DND-41 (cell line): Measurements from ENCODE around the gene BORCS5.
A peak's percentile ranks its signal among the peaks of the same experiment; 100 is the strongest.

Source experiments
- ATAC-seq: fragments of 200-7000 bp; cut with Tn5 transposase; 3 replicates; pipeline ENCODE4 v1.9.1; 2021; ENCODE audit warnings: low read depth; ENCODE audit not compliant: insufficient read depth
- DNase-seq: peaks from one replicate; pipeline ENCODE4 v3.0.0-alpha.2; 2020
- H2AFZ ChIP-seq: 2 replicates; pipeline ENCODE4 v1.6.0; 2012; ENCODE audit warnings: low read depth, low read length
- H3K27ac ChIP-seq: 2 replicates; pipeline ENCODE4 v1.5.1; 2012; ENCODE audit warnings: low read length, inconsistent platforms
- H3K27me3 ChIP-seq: fragments of 200-600 bp; sonication (generic); 2 replicates; pipeline ENCODE4 v1.6.0; 2012; ENCODE audit warnings: low read length, mild to moderate bottlenecking, inconsistent platforms; ENCODE audit not compliant: insufficient read depth, poor library complexity
- H3K36me3 ChIP-seq: 2 replicates; pipeline ENCODE4 v1.5.1; 2012; ENCODE audit warnings: low read length, inconsistent platforms; ENCODE audit not compliant: insufficient read depth
- H3K4me1 ChIP-seq: 2 replicates; pipeline ENCODE4 v1.5.1; 2012; ENCODE audit warnings: mild to moderate bottlenecking, low read length; ENCODE audit not compliant: insufficient read depth
- H3K4me2 ChIP-seq: 2 replicates; pipeline ENCODE4 v1.6.0; 2012; ENCODE audit warnings: mild to moderate bottlenecking, moderate library complexity, low read length, inconsistent platforms; ENCODE audit not compliant: insufficient read depth
- H3K4me3 ChIP-seq, 2 experiments: fragments of 200-600 bp in 1 of 2; shearing (Covaris generic) in 1 of 2; 2 replicates each; pipeline ENCODE4 v1.5.1; 2012 to 2016; ENCODE audit warnings: inconsistent platforms in 2 of 2, low read length in 2 of 2, mild to moderate bottlenecking in 2 of 2, low read depth in 1 of 2, moderate library complexity in 1 of 2
- H3K79me2 ChIP-seq: 2 replicates; pipeline ENCODE4 v1.6.0; 2012; ENCODE audit warnings: low read length, inconsistent platforms; ENCODE audit not compliant: insufficient read depth
- H3K9ac ChIP-seq: 2 replicates; pipeline ENCODE4 v1.6.0; 2012; ENCODE audit warnings: low read depth, mild to moderate bottlenecking, inconsistent platforms, low read length, moderate library complexity
- H3K9me3 ChIP-seq: 2 replicates; pipeline ENCODE4 v1.5.1; 2012; ENCODE audit warnings: low read length, moderate library complexity, mild to moderate bottlenecking, inconsistent platforms; ENCODE audit not compliant: insufficient read depth, severe bottlenecking
- H4K20me1 ChIP-seq: 2 replicates; pipeline ENCODE4 v1.6.0; 2012; ENCODE audit warnings: low read length; ENCODE audit not compliant: insufficient read depth
- EZH2 ChIP-seq: IDR thresholded peaks from 3 replicates; pipeline ENCODE4 v1.6.1; 2012; ENCODE audit warnings: borderline replicate concordance, low read depth, mild to moderate bottlenecking, moderate library complexity, low read length, inconsistent platforms; ENCODE audit not compliant: severe bottlenecking
- TF ChIP-seq, protein P1 (sequence below): IDR thresholded peaks from 2 replicates; pipeline ENCODE4 v1.5.1; 2012; ENCODE audit warnings: borderline replicate concordance, low read length, moderate library complexity, mild to moderate bottlenecking; ENCODE audit not compliant: poor library complexity, severe bottlenecking; ENCODE audit errors: extremely low read depth

The BORCS5 gene

DNA sequence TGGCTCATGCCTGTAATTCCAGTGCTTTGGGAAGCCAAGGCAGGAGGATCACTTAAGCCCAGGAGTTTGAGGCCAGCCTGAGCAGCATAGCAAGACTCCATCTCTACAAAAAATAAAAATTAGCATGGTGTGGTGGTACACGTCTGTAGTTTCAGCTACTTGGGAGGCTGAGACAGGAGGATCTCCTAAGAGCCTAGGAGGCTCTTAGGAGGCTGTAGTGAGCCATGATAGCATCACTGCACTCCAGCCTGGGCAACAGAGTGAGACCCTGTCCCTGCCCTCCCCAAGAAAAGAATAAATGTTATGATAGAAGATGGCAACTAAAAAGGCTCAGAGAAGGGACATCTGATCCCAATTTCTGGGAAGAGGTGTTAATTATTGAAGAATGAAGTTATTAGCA lies 3.6 kb upstream of the BORCS5 start:
- Histone ChIP-seq H3K9ac (no peak overlapping the region), H3K4me1 (peaks cover 31% of the 10 kb centered on the region), H2AFZ (no peak overlapping the region), H3K36me3 (no peaks in the 10 kb centered on the region; the same call in 1 of the 2 replicates), H3K27me3 (no peaks in the 10 kb centered on the region), H4K20me1 (0 out of 2 replicates have a peak, but pooled peaks cover 3% of the 10 kb centered on the region), H3K4me2 (no peak overlapping the region), H3K9me3 (no peaks in the 10 kb centered on the region), H3K4me3 (no peak overlapping the region), H3K79me2 (peaks cover 12% of the 10 kb centered on the region), H3K27ac (no peak overlapping the region)
- ATAC-seq (no peak), DNase-seq (no peak)
- no peak for TF ChIP-seq EZH2
- TF ChIP-seq, protein P1, sequence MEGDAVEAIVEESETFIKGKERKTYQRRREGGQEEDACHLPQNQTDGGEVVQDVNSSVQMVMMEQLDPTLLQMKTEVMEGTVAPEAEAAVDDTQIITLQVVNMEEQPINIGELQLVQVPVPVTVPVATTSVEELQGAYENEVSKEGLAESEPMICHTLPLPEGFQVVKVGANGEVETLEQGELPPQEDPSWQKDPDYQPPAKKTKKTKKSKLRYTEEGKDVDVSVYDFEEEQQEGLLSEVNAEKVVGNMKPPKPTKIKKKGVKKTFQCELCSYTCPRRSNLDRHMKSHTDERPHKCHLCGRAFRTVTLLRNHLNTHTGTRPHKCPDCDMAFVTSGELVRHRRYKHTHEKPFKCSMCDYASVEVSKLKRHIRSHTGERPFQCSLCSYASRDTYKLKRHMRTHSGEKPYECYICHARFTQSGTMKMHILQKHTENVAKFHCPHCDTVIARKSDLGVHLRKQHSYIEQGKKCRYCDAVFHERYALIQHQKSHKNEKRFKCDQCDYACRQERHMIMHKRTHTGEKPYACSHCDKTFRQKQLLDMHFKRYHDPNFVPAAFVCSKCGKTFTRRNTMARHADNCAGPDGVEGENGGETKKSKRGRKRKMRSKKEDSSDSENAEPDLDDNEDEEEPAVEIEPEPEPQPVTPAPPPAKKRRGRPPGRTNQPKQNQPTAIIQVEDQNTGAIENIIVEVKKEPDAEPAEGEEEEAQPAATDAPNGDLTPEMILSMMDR = no peak

DNA sequence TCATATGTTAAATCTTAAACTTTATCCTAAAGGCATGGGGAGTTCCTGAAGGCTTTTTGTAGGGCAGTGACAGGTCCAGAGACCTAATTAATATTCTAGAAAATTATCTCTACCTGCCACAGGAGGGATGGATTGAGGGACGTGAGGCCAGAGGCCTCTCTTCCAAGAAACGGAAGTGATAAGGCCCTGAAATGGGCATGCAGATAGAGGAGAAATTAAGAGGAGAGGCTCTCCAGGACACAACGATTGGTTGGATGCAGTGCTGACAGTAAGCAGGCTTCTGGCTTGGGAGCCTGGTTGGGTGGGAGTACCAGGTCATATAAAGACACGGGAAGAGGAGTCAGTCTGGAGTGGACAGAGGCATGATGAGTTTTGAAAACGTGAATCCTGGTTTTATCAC lies 3.1 kb upstream of the BORCS5 start:
- H4K20me1 ChIP-seq = 0 out of 2 replicates have a peak, but pooled peaks cover 3% of the 10 kb centered on the region
- peaks cover 18% of the 10 kb centered on the region for H3K79me2 ChIP-seq
- H3K9me3 ChIP-seq = no peaks in the 10 kb centered on the region
- H3K27ac ChIP-seq = no peak overlapping the region
- H3K36me3 ChIP-seq = no peaks in the 10 kb centered on the region; the same call in 1 of the 2 replicates
- no peak for DNase-seq
- no peak for ATAC-seq
- H3K4me1 ChIP-seq = peaks cover 37% of the 10 kb centered on the region
- H3K4me3 ChIP-seq = no peak overlapping the region
- no peak overlapping the region for H2AFZ ChIP-seq
- H3K4me2 ChIP-seq = no peak overlapping the region
- H3K27me3 ChIP-seq = no peaks in the 10 kb centered on the region
- no peak for TF ChIP-seq EZH2
- TF ChIP-seq, protein P1 = no peak
- H3K9ac ChIP-seq = no peak overlapping the region

DNA sequence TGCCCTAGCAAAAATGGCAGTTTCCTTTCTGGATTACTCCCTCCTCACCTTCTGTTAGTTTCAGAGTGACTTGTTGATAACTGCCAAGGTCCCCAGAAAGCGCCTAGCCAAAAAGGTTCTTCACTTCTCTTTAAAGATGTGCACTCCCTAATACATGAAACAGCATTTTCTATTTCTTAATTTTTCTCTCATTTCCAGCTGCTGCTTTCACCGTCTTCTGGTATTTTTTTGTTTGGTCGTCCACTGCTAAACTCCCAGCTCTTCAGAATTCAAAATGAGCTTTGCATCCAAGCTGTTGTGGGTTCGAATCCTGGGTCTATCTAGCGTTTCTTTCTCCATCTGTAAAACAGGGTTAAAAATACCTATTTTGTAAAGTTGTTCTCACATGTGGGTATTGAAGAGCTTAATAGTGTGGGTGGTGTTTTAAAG lies 397 bp upstream of the BORCS5 start:
- Histone ChIP-seq H3K36me3 (no peaks in the 10 kb centered on the region; the same call in 1 of the 2 replicates), H3K27ac (peak overlapping the region; percentile 66), H3K4me3 (peak overlapping the region; percentile 41 to 67; a peak in 3 of 4 replicates), H3K27me3 (no peaks in the 10 kb centered on the region), H4K20me1 (no peaks in the 10 kb centered on the region), H2AFZ (peak overlapping the region; percentile 90), H3K79me2 (peaks cover 32% of the 10 kb centered on the region), H3K9ac (peak overlapping the region; percentile 74), H3K9me3 (no peaks in the 10 kb centered on the region), H3K4me2 (peak overlapping the region; percentile 80), H3K4me1 (peaks cover 26% of the 10 kb centered on the region)
- DNase-seq (no peak), ATAC-seq (no peak)
- TF ChIP-seq EZH2 = no peak
- TF ChIP-seq, protein P1 = no peak
